ENCODE results near the gene ZBTB25.

The ZBTB25 gene

GRCh38 chr14:64503434-64504309 lies at the start of gene ZBTB25:
Gene ZBTB25, minus strand, starts transcription at chr14:64503838. Its CDS starts 13,305 bp downstream, at chr14:64490533.
- H3K79me2 ChIP-seq (ENCODE audit: insufficient read depth, low read length): peaks cover 95% of the 10 kb centered on the region
- H4K20me1 ChIP-seq (ENCODE audit: insufficient read depth, low read length): peaks cover 34% of the 10 kb centered on the region
- H3K4me1 ChIP-seq (ENCODE audit: insufficient read depth, low read length): peaks cover 69% of the 10 kb centered on the region
- peak within 1 kb of the TSS; percentile 58 to 65 for H3K4me3 ChIP-seq (ENCODE audit: low read depth in 1 of 2, low read length in 2 of 2)
- no peaks in the 10 kb centered on the region for H3K27me3 ChIP-seq (ENCODE audit: insufficient read depth, low read length, poor library complexity)
- TF ChIP-seq CTCF (IDR thresholded peaks at IDR 0.05; ENCODE audit: borderline replicate concordance, extremely low read depth, low read length, poor library complexity, severe bottlenecking) (no peak), EZH2 (IDR thresholded peaks at IDR 0.05; ENCODE audit: borderline replicate concordance, low read depth, low read length, severe bottlenecking) (no peak)
- H3K4me2 ChIP-seq (ENCODE audit: insufficient read depth, low read length): peak within 1 kb of the TSS; percentile 81
- peaks cover 9% of the 10 kb centered on the region for H3K36me3 ChIP-seq (ENCODE audit: insufficient read depth, low read length)
- ATAC-seq (ENCODE audit: insufficient read depth, low read depth) (peak; percentile 71), DNase-seq (peak; percentile 94)
- H3K9ac ChIP-seq (ENCODE audit: low read depth, low read length): peak within 1 kb of the TSS; percentile 98
- H2AFZ ChIP-seq (ENCODE audit: low read depth, low read length): peak within 1 kb of the TSS; percentile 76
- peak within 1 kb of the TSS; percentile 97 for H3K27ac ChIP-seq (ENCODE audit: low read length)
- no peaks in the 10 kb centered on the region for H3K9me3 ChIP-seq (ENCODE audit: insufficient read depth, low read length, severe bottlenecking)

GRCh38 chr14:64550621-64551333 lies 47.1 kb upstream of the ZBTB25 start:
- H2AFZ ChIP-seq (ENCODE audit: low read depth, low read length): no peak overlapping the region
- no peak for DNase-seq

GRCh38 chr14:64549791-64550620 lies 46.4 kb upstream of the ZBTB25 start, which contains the start of gene PPP1R36:
Gene PPP1R36, plus strand, starts transcription at chr14:64549961. Its CDS starts 37 bp downstream, at chr14:64549998.
- H3K9me3 ChIP-seq (ENCODE audit: insufficient read depth, low read length, severe bottlenecking): no peaks in the 10 kb centered on the region
- H3K79me2 ChIP-seq (ENCODE audit: insufficient read depth, low read length): no peaks in the 10 kb centered on the region
- peaks cover 28% of the 10 kb centered on the region for H3K27me3 ChIP-seq (ENCODE audit: insufficient read depth, low read length, poor library complexity)
- H3K36me3 ChIP-seq (ENCODE audit: insufficient read depth, low read length): no peaks in the 10 kb centered on the region
- no peaks in the 10 kb centered on the region for H3K4me1 ChIP-seq (ENCODE audit: insufficient read depth, low read length)
- H4K20me1 ChIP-seq (ENCODE audit: insufficient read depth, low read length): no peaks in the 10 kb centered on the region
- no peak within 1 kb of the TSS for H3K4me3 ChIP-seq (ENCODE audit: low read depth in 1 of 2, low read length in 2 of 2)
- no peak within 1 kb of the TSS for H3K9ac ChIP-seq (ENCODE audit: low read depth, low read length)
- H2AFZ ChIP-seq (ENCODE audit: low read depth, low read length): no peak within 1 kb of the TSS
- TF ChIP-seq EZH2 (IDR thresholded peaks at IDR 0.05; ENCODE audit: borderline replicate concordance, low read depth, low read length, severe bottlenecking) (no peak), CTCF (IDR thresholded peaks at IDR 0.05; ENCODE audit: borderline replicate concordance, extremely low read depth, low read length, poor library complexity, severe bottlenecking) (no peak)
- DNase-seq (no peak), ATAC-seq (ENCODE audit: insufficient read depth, low read depth) (0 out of 3 replicates have a peak, but pooled peaks have one; percentile 33)
- H3K4me2 ChIP-seq (ENCODE audit: insufficient read depth, low read length): no peak within 1 kb of the TSS
- H3K27ac ChIP-seq (ENCODE audit: low read length): no peak within 1 kb of the TSS

More at GRCh38 chr14:64550621-64551333, 47.1 kb upstream of the ZBTB25 start:
- H3K27ac ChIP-seq (ENCODE audit: low read length): no peak overlapping the region
- no peaks in the 10 kb centered on the region for H3K9me3 ChIP-seq (ENCODE audit: insufficient read depth, low read length, severe bottlenecking)
- H3K4me1 ChIP-seq (ENCODE audit: insufficient read depth, low read length): no peaks in the 10 kb centered on the region
- H4K20me1 ChIP-seq (ENCODE audit: insufficient read depth, low read length): no peaks in the 10 kb centered on the region
- H3K27me3 ChIP-seq (ENCODE audit: insufficient read depth, low read length, poor library complexity): peaks cover 33% of the 10 kb centered on the region
- H3K79me2 ChIP-seq (ENCODE audit: insufficient read depth, low read length): no peaks in the 10 kb centered on the region
- TF ChIP-seq EZH2 (IDR thresholded peaks at IDR 0.05; ENCODE audit: borderline replicate concordance, low read depth, low read length, severe bottlenecking) (no peak), CTCF (IDR thresholded peaks at IDR 0.05; ENCODE audit: borderline replicate concordance, extremely low read depth, low read length, poor library complexity, severe bottlenecking) (no peak)
- no peak overlapping the region for H3K4me3 ChIP-seq (ENCODE audit: low read depth in 1 of 2, low read length in 2 of 2)
- no peak for ATAC-seq (ENCODE audit: insufficient read depth, low read depth)
- H3K9ac ChIP-seq (ENCODE audit: low read depth, low read length): no peak overlapping the region
- H3K36me3 ChIP-seq (ENCODE audit: insufficient read depth, low read length): no peaks in the 10 kb centered on the region
- H3K4me2 ChIP-seq (ENCODE audit: insufficient read depth, low read length): no peak overlapping the region
